GM19372 (cell line): Measurements from ENCODE around the gene PTPRN2.

Source experiments
- ATAC-seq: cut with Tn5 transposase; IDR thresholded peaks from one replicate; pipeline ENCODE4 v1.9.1; 2021; ENCODE audit warnings: mild to moderate bottlenecking, low read depth, moderate library complexity; ENCODE audit not compliant: unreplicated experiment

The PTPRN2 gene

GRCh38 chr7:157615101-157615817 is 972.4 kb downstream of the PTPRN2 start:
- ATAC-seq = no peak

GRCh38 chr7:157614457-157615020 is 973.1 kb downstream of the PTPRN2 start:
- ATAC-seq = no peak

DNA sequence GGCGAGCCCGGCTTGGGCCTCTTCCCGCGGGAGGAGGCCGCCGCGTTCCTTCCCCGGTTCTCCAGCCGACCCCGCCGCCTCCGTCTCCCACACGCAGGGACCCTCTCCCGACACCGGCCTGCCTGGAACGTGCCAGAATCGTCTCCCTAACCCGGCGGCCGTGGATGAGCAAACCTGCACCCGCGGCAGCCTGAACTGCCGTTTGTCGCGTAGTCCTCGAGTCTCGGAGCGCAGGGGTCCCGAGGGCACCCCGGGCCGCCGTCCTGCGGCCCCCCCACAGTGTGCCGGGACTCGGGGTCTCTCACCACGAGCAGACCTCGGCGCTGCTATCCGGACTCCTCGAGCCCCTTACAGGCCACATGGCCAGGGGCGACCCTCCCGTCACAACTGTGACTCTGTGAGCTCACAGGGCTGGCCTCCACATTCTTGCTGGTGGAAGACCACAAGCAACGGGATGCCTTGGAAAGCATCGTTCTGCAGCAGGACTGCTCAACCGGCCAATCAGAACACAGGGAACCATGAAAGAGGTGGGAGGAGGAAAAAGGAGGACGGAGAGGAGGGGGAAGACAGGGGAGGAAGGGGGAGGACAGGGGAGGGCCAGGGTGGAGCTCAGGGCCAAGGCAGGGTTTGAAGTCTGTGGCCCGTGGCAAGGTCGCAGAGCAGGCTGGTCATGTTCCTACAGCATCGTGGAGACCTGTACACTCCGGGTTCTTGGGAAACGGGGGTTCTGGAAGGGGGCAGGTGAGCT is 973.9 kb downstream of the PTPRN2 start:
- ATAC-seq = no peak

DNA sequence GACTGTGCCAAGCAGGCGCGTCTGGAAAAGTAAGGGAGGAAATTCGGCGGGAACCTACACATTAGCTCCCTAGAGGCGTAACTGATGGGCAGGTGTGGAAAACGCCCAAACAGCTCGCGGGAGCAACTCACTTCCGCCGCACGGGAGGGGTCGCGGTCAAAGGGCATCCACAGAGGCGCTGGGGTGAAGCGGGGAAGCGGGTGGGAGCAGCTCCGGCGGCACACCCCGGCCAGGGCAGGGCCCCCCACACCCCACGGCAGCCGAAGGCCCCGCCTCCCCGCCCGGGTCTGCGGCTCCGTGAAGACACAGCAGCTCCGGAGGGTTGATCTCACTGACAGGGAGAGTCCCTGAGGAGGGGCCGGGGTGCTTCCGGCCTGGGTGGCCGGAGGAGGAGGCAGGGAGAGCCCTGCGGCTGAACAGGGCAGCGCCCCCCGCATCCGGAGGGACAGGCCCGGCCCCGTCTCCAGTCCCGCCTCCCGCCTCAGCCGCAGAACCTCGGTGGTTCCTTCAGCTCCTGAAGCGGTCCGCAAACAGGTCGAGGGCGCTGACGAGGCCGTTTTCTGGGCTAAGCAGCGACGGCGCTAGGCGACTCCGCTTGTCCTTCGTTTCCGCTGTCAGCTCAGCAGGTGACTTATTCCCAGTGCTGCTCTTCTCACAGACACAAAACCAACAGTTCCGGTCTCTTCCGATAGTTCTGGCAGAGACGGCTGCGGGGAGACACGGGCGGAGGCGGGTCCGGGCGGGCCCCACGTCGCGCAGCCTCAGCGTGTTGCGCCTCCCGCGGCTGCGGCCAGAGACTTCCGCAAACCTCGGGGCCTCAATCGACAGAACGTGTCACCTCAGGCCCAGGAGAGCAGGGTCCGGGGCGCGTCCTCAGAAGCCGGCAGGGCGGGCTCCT is 974.7 kb downstream of the PTPRN2 start:
- peak; percentile 46 for ATAC-seq

DNA sequence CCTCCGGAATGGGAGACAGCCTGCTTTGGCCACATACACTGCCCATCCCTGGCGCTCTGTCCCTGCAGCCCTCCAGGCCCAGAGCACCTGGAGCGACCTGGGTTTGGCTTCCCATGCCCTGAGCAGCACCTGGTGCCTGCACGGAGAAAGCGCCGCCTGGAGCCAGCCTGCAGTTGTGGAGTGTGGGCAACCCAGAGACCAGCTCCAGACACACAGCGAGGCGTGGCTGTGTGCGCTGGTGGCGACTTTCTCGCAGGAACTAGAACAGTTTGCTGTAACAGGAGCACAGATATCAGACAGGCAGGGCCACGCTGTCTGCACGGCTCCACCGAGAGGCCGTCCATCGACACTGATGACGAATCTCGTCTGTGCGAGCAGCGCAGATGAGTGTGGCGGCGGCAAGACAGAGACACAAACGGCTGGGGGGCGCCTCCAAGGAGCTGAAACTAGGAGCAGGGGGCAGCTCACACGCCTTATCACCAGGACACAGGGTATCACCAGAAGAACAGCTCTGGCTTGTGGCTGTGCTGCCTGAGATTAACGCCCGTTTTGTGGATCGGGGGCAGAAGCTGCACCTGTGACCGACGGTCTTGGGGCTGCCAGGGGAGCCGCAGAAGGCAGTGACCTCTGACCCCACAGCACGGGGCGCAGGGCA is 975.5 kb downstream of the PTPRN2 start:
- ATAC-seq = no peak

- no peak for ATAC-seq
These were observed 976.3 kb downstream of the PTPRN2 start for GRCh38 chr7:157611341-157611740.

- ATAC-seq = no peak
These were observed 976.8 kb downstream of the PTPRN2 start for GRCh38 chr7:157610671-157611295.

- no peak for ATAC-seq
These were observed 977.5 kb downstream of the PTPRN2 start for GRCh38 chr7:157609932-157610640.

DNA sequence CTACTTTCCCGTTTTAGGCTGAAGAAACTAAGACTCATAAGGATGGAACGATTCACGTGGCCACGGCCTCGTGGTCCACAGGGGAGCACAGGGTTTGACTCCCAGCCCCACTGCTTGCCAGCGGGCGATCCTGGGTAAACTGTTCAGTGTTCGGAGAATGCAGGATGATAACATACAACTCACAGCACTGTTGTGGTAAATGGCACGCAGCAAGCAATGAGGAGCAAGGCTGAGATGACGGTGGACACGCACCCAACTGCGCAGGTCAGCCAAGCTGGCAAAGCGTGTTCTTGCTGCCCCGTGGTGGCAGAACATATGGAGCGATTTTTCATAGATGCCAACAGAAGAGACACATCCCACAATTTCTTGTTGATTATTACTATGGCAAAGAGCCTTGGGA is 978.1 kb downstream of the PTPRN2 start:
- ATAC-seq = no peak

DNA sequence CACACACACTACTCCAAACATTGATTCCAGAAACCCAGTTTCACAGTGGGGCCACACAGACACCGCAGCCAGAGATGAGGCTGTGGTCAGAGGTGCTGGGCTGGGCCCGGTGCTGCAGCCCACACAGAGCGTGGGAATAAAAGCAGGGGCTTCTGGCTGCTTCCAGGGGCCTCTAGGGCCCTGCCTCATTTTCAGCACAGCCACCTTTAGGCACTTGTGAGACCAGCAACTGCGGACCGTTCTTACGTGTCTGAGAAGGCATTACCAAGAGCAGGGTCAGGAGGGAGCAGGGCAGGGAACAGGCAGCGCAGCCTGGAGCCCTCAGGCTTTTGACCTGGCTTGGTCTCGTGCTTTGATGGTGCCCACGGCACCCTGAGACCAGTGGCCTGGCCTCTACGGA is 980.4 kb downstream of the PTPRN2 start:
- no peak for ATAC-seq

DNA sequence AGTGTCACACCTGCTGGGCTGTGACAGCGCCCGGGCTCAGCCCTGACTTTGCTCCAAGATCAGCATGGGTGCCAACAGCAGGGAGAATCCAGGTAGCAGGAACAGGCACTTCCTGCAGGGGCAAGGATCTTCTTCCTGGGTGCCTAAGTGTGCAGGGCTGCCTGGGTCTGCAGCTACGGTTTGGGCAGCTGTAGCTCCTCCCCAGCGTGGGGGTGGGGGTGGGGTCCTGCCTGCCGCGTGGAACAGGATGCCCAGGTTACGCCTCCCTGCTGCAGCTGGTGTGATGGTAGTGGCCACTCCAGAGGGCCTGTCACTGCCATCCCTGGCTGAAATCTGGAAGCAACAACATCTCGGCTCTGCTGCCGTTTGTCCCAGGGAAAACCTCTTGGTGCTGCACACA is 981.5 kb downstream of the PTPRN2 start:
- no peak for ATAC-seq

- ATAC-seq = no peak
These were observed 982.0 kb downstream of the PTPRN2 start for GRCh38 chr7:157605638-157606037.

DNA sequence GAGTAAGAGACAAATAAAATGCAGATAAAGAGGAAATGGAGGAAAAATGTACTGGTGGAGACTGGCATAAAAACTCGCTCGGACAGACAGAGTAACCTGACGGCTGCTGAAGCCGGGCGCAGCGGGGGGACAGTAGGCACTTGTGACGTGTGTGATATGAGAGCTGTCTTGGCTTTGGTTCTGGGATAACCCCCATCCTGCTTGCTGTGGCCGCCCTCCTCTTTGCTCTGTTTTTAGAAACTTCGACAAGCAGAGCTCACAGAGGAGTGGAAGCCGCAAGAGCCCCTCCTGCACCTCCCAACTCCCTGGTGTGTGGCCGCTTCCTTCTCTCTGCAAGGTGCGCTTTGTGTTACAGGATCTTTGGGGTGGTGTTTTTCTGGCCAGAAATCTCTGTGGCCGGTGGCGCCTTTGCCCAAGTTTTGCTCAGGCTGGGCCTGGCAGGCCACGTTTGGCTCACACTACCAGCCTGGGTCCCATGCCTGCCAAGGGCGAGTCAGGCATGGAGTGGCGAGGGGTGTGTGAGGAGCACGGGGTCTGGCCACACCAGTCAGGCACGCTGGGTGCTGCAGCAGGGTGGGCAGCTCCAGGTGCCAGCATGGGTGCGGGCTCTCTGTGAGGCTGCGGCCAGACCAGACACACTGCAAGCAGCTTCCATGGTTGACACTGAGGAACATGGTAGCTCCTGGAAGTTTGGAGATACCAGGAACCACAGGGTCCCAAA is 982.8 kb downstream of the PTPRN2 start:
- ATAC-seq = no peak

DNA sequence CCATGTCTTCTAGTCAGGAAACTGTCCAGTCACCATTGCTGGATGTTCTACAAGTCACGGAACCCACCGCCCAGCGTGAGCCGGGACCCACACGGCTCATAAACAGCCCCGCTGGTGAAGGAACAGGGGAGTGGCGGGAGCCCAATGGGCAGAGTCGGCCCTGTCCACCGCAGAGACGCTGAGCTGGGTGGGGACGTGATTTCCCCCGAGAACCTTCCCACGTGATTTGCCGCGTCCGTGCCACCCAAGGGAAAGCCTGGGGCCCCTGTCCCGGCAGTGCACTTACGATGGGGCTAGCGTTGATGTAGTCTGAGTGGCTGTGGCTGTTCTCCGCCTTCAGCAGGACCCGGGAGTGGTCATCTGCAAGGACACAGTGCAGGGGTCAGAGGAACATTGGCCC is 983.9 kb downstream of the PTPRN2 start:
- ATAC-seq = no peak

GRCh38 chr7:157603005-157603404 is 984.6 kb downstream of the PTPRN2 start:
- ATAC-seq = no peak

DNA sequence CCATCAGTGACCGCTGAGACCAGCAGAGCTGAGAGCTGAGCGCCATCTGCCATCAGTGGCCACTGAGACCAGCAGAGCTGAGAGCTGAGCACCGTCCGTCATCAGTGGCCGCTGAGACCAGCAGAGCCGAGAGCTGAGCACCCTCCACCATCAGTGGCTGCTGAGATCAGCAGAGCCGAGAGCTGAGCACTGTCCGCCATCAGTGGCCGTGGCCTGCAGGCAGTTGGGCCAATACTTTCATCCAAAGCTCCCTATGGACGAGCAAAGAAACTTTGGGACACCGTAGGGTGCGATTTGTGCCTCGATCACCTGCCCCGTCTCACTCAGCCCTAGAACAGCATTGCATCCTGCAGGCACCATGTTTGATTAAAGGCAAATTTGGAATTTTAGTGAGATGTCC is 985.0 kb downstream of the PTPRN2 start:
- ATAC-seq = no peak

DNA sequence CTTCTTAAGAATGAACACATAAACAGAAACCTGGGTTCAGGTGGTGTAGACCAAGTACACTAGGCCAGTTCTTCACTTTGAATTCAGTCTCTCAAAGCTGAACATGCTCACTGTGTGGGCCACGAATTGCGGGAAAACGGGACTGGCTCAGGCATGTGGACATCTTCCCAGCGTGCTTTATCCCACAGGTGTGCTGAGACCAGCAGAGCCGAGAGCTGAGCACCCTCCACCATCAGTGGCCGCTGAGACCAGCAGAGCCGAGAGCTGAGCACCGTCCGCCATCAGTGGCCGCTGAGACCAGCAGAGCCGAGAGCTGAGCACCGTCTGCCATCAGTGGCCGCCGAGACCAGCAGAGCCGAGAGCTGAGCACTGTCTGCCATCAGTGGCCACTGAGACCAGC is 985.5 kb downstream of the PTPRN2 start:
- no peak for ATAC-seq

DNA sequence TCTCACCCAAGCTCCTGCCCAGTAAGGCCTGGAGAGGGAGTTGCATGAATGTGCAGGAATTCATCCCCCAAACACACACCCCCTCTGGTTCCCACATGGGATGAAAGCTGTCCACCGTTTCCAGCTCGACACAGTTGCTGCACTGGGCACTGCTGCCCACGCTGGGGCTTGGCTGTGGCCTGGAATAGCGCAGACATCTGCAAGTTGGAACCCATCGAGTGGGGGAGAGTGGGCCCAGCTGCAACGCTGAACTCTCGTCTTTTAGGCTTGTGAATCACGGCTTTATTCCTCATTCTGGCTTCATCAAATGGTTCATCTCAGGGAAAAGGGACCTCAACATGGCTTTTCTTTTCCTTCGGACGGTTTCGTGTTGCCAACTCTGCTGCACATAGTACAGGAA is 986.1 kb downstream of the PTPRN2 start:
- ATAC-seq = no peak

DNA sequence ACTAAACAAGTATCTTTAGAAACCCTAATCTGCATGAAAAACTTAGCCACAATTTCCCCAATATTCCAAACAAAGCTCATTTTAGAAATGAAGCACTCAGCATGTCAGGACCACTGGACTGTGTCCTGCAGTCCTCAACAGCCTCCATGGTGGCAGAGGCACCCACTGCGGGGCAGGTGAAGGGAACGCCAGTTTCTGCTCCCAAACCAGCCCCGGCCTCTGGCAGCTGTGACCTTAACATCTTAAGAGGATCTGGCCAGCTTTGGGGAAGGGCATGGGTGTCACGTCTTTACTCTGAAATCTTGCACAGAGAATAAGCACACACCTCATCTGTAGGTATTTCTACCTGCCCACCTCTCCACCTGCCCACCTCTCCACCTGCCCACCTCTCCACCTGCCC is 988.1 kb downstream of the PTPRN2 start:
- no peak for ATAC-seq
